ENCODE results near the gene EYA2.
A peak's percentile ranks its signal among the peaks of the same experiment; 100 is the strongest.
"Not testable (repeated sequence)": the region's sequence is repeated elsewhere in the genome, so short reads cannot be mapped to it uniquely, and the experiment has no call there.

EYA2 gene

DNA sequence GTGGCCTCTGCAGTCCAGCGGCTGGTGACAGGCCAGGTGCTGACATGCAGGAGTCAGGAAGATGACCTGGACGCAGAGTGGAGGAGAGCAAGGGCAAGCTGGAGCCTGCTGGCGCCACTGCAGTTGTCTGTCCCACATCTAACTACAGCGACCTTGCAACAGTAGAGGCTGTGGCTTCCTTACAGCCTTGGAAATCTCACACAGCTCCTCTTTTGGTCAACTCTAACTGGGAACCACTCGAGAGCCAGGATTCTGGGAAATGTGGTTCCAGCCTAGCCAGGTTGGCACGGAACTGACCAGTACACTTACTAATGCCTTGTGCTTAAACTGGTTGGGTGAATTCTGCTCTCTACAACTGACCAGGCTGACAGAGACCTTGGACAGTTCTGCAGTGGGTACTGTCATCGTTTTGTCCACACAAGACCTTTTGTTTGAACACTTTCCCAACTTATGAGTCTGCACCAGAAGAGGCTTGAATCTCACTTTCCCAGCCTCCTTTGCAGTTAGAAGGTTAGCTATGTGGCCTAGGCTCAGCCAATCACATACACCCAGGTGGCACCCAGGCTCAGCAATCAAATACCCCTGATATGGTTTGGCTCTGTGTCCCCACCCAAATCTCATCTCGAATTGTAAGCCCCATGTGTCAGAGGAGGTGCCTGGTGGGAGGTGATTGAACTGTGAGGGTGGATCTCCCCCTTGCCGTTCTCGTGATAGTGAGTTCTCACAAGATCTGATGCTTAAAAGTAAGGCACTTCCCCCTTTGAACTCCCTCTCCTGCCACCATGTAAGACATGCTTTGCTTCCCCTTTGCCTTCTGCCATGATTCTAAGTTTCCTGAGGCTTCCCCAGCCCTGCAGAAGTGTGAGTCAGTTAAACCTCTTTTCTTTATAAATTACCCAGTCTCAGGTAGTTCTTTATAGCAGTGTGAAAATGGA, 308.4 kb downstream of the EYA2 start:
- in situ Hi-C loops (cut with MboI; ENCODE audit: low sequenced_read_pairs, unreplicated experiment) = no loop called here
- TF ChIP-seq, protein P1, sequence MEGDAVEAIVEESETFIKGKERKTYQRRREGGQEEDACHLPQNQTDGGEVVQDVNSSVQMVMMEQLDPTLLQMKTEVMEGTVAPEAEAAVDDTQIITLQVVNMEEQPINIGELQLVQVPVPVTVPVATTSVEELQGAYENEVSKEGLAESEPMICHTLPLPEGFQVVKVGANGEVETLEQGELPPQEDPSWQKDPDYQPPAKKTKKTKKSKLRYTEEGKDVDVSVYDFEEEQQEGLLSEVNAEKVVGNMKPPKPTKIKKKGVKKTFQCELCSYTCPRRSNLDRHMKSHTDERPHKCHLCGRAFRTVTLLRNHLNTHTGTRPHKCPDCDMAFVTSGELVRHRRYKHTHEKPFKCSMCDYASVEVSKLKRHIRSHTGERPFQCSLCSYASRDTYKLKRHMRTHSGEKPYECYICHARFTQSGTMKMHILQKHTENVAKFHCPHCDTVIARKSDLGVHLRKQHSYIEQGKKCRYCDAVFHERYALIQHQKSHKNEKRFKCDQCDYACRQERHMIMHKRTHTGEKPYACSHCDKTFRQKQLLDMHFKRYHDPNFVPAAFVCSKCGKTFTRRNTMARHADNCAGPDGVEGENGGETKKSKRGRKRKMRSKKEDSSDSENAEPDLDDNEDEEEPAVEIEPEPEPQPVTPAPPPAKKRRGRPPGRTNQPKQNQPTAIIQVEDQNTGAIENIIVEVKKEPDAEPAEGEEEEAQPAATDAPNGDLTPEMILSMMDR (IDR thresholded peaks at IDR 0.05; ENCODE audit: borderline replicate concordance, control extremely low read depth, extremely low read depth, insufficient read depth, missing control alignments) = no peak
- no peak for DNase-seq (ENCODE audit: low spot score)

DNA sequence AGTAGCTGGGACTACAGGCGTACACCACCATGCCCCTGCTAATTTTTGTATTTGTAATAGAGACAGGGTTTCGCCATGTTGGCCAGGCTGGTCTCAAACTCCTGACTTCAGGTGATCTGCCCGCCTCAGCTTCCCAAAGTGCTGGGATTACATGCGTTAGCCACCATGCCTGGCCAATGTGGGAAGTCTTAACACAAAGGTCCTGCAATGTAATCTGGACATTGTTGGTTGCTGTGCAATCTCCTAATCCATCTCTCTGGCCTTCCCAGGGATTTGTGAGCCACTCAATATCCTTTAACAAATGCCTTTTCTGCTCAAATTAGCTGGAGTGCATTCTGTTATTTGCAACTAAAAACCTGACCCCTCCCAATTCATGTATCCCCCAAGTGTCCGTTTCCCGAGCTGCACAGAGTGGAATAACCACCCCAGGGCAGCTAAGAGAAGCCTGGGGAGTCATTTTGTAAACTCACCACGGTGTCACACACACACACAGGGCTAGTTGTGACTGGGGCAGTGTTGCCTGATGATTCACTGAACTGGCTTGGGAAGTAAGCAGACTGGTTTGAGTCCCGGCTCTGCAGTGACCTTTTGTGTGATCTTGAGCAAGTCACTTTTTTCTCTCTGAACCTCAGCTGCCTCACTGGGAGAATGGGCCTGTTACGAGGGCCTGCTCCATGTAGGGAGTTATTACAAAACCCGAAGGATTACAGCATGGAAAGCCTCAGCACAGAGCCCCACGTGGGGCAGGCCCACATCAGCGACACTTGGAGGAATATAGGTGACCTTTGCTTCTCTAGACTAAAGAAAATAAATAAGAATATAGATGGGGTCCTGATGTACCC, 309.6 kb downstream of the EYA2 start:
- TF ChIP-seq, protein P1 (IDR thresholded peaks at IDR 0.05; ENCODE audit: borderline replicate concordance, control extremely low read depth, extremely low read depth, insufficient read depth, missing control alignments) = no peak
- in situ Hi-C loops (cut with MboI; ENCODE audit: low sequenced_read_pairs, unreplicated experiment) = no loop called here
- DNase-seq (ENCODE audit: low spot score) = no peak

DNA sequence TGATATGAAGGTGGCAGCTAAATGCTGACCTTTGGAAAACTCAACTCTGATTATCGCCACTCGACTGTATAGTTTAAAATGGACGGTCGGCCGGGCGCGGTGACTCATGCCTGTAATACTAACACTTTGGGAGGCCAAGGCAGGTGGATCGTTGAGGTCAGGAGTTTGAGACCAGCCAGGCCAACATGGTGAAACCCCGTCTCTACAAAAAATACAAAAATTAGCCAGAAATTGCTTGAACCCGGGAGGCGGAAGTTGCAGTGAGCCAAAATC, 310.1 kb downstream of the EYA2 start:
- in situ Hi-C loops (cut with MboI; ENCODE audit: low sequenced_read_pairs, unreplicated experiment) = not testable (repeated sequence)

DNA sequence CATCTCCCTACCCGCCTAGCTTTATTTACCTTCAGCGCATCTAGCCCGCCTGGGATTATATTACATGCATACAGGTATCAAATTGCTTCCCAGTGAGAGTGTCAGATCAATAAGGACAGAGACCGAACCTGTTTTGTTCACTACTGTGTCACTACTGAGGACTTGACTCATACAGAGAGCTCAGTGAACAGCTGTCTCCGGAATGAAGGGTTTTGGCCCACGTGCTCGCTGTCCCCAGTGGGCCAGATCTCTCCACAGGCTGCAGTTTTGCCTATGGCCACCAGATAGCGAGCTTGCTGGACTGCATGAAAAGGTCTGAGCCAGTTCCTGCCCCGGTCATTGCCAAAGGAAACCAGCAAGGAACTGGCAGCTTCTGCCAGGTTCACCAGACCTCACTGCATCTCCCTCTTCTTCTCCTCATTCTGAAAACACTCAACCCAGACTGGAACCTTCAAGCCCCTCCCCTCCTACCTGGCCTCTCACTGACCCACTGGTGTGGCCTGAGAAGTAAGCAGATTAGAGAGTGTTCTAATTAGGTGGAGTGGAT, 311.0 kb downstream of the EYA2 start:
- peak; percentile 67 for DNase-seq (ENCODE audit: low spot score)
- TF ChIP-seq, protein P1 (IDR thresholded peaks at IDR 0.05; ENCODE audit: borderline replicate concordance, control extremely low read depth, extremely low read depth, insufficient read depth, missing control alignments) = peak; percentile 60
- in situ Hi-C loops (cut with MboI; ENCODE audit: low sequenced_read_pairs, unreplicated experiment) = no loop called here

More for the DNA sequence above, 310.1 kb downstream of the EYA2 start:
- DNase-seq (ENCODE audit: low spot score) = not testable (repeated sequence)

DNA sequence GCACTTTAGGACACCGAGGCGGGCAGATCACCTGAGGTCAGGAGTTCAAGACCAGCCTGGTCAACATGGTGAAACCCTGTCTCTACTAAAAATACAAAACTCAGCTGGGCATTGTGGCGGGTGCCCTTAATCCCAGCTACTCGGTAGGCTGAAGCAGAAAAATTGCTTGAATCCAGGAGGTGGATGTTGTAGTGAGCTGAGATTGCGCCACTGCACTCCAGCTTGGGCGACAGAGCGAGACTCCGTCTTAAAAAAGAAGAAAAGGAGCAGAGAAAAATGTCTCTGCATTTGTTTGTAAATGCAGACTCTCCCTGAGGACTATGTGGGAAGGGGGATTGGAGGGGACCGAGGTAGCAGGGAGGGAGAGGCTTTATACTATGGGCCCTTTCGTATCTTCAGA, 311.9 kb downstream of the EYA2 start:
- DNase-seq (ENCODE audit: low spot score); in situ Hi-C loops (cut with MboI; ENCODE audit: low sequenced_read_pairs, unreplicated experiment): not testable (repeated sequence)

DNA sequence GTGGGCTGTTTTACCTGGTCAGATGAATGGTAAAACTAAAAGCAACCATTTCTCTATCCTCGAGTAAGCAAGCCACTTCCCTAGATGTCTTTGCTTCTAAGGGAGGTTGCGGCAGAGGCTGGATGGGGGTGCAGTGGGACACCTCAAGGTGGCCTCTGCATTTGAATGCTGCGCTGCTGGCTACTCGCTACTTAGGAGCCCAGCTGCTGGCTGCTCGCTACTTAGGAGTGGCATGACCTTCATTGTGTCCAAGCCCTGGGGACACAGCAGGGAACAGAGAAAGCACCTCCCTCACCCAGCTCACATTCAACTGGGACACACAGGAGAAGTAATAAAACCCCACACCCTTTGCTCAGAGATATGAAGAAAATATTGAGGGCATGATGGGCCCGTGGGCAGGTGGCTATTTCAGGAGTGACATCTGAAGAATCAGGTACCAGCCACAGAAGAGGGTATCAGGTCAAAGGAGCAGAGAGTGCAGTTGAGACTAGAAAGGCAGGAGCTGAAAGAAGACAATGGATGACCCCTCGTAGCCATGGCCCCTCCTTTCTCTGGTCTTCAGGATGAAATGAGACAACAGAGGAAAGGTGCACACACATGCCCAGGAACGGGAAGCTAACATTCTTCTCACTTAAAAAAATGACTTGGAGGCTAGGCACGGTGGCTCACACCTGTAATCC, 312.5 kb downstream of the EYA2 start:
- DNase-seq (ENCODE audit: low spot score) = no peak
- TF ChIP-seq, protein P1 (IDR thresholded peaks at IDR 0.05; ENCODE audit: borderline replicate concordance, control extremely low read depth, extremely low read depth, insufficient read depth, missing control alignments) = no peak
- in situ Hi-C loops (cut with MboI; ENCODE audit: low sequenced_read_pairs, unreplicated experiment) = no loop called here

DNA sequence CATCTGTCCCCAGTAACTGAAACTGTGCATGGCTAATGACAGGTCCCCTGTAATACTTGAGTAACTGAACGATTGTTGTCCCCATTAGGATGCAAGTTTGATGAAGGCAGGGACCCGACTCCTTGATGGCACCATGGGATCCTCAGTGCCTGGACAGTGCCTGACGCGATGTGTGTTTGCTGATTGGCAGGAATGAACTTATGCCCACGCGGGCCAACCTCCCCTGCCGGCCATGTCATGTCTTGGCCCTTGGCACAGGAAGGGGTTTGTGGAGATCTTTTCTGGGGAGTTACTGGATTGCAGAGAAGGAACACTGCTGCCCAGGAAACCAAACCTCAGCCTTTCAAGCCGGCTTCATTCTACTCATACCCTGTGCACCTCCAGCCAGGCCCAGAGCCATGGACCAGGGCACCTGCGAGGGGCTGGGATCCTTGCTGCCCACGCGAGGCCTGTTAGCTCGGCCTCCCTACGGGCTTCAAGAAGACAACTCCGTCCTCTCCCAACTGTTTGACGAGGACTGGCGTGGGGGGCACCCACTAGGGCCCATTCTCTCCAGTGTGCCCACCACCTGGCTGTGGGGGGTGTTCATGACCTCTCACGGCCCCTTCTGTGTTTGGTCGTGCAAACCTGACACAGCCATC, 314.0 kb downstream of the EYA2 start:
- in situ Hi-C loops (cut with MboI; ENCODE audit: low sequenced_read_pairs, unreplicated experiment) = no loop called here
- DNase-seq (ENCODE audit: low spot score) = no peak
- TF ChIP-seq, protein P1 (IDR thresholded peaks at IDR 0.05; ENCODE audit: borderline replicate concordance, control extremely low read depth, extremely low read depth, insufficient read depth, missing control alignments) = no peak

Measured in GM13976 (cell line).